ENCODE results near the gene CYTIP.

DNA sequence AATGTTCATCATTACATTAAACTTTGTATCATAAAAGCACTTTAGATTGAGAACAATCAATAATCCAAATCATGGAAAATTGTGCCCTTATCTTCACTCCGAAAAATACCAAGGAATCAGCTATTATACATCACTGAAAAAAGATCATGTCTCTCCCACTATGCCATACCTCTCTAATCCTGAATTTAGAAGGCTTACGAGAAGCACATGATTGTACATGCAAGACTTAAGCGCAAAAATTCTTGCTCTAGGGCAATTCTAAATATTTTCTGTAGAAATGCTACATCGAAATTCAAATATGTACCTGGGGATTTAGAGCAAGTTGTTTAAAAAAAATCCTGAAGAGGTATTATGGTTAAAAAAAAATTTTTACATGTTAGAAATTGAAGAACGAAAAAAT, 1.3 kb downstream of the CYTIP start:
- TF ChIP-seq, protein P1, sequence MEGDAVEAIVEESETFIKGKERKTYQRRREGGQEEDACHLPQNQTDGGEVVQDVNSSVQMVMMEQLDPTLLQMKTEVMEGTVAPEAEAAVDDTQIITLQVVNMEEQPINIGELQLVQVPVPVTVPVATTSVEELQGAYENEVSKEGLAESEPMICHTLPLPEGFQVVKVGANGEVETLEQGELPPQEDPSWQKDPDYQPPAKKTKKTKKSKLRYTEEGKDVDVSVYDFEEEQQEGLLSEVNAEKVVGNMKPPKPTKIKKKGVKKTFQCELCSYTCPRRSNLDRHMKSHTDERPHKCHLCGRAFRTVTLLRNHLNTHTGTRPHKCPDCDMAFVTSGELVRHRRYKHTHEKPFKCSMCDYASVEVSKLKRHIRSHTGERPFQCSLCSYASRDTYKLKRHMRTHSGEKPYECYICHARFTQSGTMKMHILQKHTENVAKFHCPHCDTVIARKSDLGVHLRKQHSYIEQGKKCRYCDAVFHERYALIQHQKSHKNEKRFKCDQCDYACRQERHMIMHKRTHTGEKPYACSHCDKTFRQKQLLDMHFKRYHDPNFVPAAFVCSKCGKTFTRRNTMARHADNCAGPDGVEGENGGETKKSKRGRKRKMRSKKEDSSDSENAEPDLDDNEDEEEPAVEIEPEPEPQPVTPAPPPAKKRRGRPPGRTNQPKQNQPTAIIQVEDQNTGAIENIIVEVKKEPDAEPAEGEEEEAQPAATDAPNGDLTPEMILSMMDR (IDR thresholded peaks at IDR 0.05): no peak
- no peak for TF ChIP-seq POLR2A (IDR thresholded peaks at IDR 0.05)
